Vagina (tissue), 2 donors: ENCODE results near the gene FOCAD. TPM values are rescaled to one million over a fixed set of nuclear protein-coding genes. Genes with fewer than 3 reads are reported as not detected.

Experiments used
- DNase-seq, 2 donors: peaks; one replicate each; pipeline ENCODE4 v3.0.0-alpha.2; 2017; ENCODE audit errors: extremely low spot score in 2 of 2
- H3K27ac ChIP-seq: fragments of 200-600 bp; sonication (generic); one replicate; pipeline ENCODE4 v1.5.1; 2019
- H3K27me3 ChIP-seq: fragments of 200-600 bp; sonication (generic); one replicate; pipeline ENCODE4 v1.5.1; 2019
- H3K36me3 ChIP-seq, 2 donors: fragments of 200-600 bp; sonication (generic); one replicate each; pipeline ENCODE4 v1.5.1; 2017 to 2019
- H3K4me1 ChIP-seq: fragments of 200-600 bp; sonication (generic); one replicate; pipeline ENCODE4 v1.5.1; 2019
- H3K4me3 ChIP-seq, 2 donors: fragments of 200-600 bp; sonication (generic); 1 replicate in 1 of 2; 2 replicates in 1 of 2; pipeline ENCODE4 v1.5.1; 2016 to 2019
- H3K9me3 ChIP-seq: fragments of 200-600 bp; sonication (generic); one replicate; pipeline ENCODE4 v1.5.1; 2019
- POLR2A ChIP-seq, 2 donors: fragments of 450-650 bp; IDR thresholded peaks; one replicate each; pipeline ENCODE4 v1.6.1; 2017; ENCODE audit warnings: antibody characterized with exemption in 2 of 2, mild to moderate bottlenecking in 2 of 2, moderate library complexity in 2 of 2
- POLR2AphosphoS5 ChIP-seq, 2 donors: sonication (generic); formaldehyde crosslinking; IDR thresholded peaks; one replicate each; pipeline ENCODE4 v1.9.0; 2017; ENCODE audit warnings: antibody characterized with exemption in 2 of 2, mild to moderate bottlenecking in 2 of 2, low read depth in 1 of 2; ENCODE audit not compliant: insufficient read depth in 1 of 2
- intact Hi-C: fragments of 100-400 bp; cut with DNase I; formaldehyde crosslinking; loops from one replicate; pipeline ENCODE4 v1.15.1; 2023
- total RNA-seq: library from RNA; depleted of rRNA; stranded (reverse); fragments of >200 nt; gene quantifications from one replicate; pipeline ENCODE4 v1.2.3, GENCODE V29; 2016
- TF ChIP-seq, protein P1 (sequence below), 3 experiments: fragments of 450-650 bp in 2 of 3; fragments of 200-600 bp in 1 of 3; sonication (generic) in 1 of 3; IDR thresholded peaks; one replicate each; pipeline ENCODE4 v1.5.1; 2017 to 2019; ENCODE audit warnings: antibody characterized with exemption in 3 of 3, mild to moderate bottlenecking in 2 of 3, moderate library complexity in 2 of 3

The FOCAD gene
- total RNA-seq, 1 donor from 2014 or later: 39.8 TPM

DNA sequence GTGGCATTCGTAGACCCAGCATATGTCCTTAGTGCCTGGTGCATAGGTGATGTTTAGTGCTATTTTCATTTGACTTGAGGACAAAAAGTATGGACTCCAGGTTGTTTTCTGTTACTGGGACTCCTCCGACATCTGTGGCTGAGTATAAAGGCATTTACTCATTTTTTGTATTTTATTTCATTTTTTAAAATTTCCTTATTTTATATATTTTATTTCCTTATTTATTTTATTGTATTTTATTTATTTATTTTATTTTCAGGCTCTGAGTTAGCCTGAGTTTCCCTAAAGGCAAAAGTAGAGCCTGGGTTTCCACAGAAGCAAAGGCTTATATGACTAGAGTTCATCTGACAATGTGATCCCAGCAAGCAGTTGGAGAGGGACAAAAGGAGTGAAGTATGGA, 91.6 kb downstream of the FOCAD start:
- Histone ChIP-seq H3K9me3 (no peaks in the 10 kb centered on the region), H3K27me3 (no peaks in the 10 kb centered on the region), H3K27ac (no peak overlapping the region), H3K36me3 (peaks cover 0 to 4% of the 10 kb centered on the region in 2 donors), H3K4me1 (no peaks in the 10 kb centered on the region), H3K4me3 (no peak overlapping the region)
- TF ChIP-seq POLR2AphosphoS5 (IDR thresholded peaks at IDR 0.05; ENCODE audit: insufficient read depth in 1 of 2, low read depth in 1 of 2) (no peak), POLR2A (IDR thresholded peaks at IDR 0.05) (no peak)
- TF ChIP-seq, protein P1, sequence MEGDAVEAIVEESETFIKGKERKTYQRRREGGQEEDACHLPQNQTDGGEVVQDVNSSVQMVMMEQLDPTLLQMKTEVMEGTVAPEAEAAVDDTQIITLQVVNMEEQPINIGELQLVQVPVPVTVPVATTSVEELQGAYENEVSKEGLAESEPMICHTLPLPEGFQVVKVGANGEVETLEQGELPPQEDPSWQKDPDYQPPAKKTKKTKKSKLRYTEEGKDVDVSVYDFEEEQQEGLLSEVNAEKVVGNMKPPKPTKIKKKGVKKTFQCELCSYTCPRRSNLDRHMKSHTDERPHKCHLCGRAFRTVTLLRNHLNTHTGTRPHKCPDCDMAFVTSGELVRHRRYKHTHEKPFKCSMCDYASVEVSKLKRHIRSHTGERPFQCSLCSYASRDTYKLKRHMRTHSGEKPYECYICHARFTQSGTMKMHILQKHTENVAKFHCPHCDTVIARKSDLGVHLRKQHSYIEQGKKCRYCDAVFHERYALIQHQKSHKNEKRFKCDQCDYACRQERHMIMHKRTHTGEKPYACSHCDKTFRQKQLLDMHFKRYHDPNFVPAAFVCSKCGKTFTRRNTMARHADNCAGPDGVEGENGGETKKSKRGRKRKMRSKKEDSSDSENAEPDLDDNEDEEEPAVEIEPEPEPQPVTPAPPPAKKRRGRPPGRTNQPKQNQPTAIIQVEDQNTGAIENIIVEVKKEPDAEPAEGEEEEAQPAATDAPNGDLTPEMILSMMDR (IDR thresholded peaks at IDR 0.05): no peak
- intact Hi-C loops: no loop called here
- no peak for DNase-seq

DNA sequence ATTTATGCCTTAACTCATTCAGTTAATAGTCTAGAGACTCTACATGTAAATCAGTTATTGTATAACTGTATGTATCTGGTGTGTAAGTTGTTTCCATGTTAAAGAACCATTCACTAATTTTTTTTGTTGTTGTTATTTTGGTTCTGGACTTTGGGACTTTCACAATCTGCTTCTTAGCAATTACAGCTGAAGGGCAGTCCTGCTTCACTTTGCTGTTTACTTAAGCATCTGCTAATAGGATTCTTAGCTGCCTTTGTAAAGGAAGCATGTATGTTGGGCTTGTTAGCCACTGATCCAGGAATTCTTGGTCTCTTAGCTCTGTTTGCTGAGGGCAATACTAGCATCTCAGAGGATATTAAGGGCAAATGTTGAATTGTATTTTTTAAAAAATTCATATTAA, 97.0 kb downstream of the FOCAD start:
- no peaks in the 10 kb centered on the region for H3K27me3 ChIP-seq
- peaks cover 3 to 4% of the 10 kb centered on the region in 2 donors for H3K36me3 ChIP-seq
- H3K9me3 ChIP-seq: no peaks in the 10 kb centered on the region
- no peak overlapping the region for H3K4me3 ChIP-seq
- no peak overlapping the region for H3K27ac ChIP-seq
- intact Hi-C loops: no loop called here
- DNase-seq: no peak
- H3K4me1 ChIP-seq: no peaks in the 10 kb centered on the region
- no peak for TF ChIP-seq POLR2A (IDR thresholded peaks at IDR 0.05)
- TF ChIP-seq, protein P1 (IDR thresholded peaks at IDR 0.05): no peak
- no peak for TF ChIP-seq POLR2AphosphoS5 (IDR thresholded peaks at IDR 0.05; ENCODE audit: insufficient read depth in 1 of 2, low read depth in 1 of 2)

DNA sequence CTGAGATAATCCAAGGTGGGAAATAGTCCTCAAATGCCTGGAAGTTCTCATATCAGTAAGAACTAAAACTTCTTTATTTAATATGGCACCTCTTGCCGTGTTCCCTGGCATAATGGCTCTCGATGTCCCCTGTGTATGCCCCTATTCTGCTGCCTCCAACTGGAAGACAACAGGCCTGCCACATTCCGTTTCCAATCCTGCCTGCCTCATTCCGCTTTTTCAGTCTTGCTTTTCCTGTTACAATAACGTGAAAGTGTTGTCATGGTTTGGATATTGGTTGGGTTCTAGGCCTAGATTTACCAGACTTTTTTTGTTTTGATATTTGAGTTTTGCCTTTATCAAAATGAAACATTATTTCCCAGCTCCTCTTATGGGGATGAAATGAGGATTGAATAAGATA, 98.2 kb downstream of the FOCAD start:
- H3K9me3 ChIP-seq: no peaks in the 10 kb centered on the region
- intact Hi-C loops: no loop called here
- no peak overlapping the region for H3K27ac ChIP-seq
- TF ChIP-seq POLR2AphosphoS5 (IDR thresholded peaks at IDR 0.05; ENCODE audit: insufficient read depth in 1 of 2, low read depth in 1 of 2): no peak
- TF ChIP-seq, protein P1 (IDR thresholded peaks at IDR 0.05): no peak
- no peak for TF ChIP-seq POLR2A (IDR thresholded peaks at IDR 0.05)
- no peaks in the 10 kb centered on the region for H3K4me1 ChIP-seq
- H3K36me3 ChIP-seq: peaks cover 3 to 4% of the 10 kb centered on the region in 2 donors
- no peak for DNase-seq
- no peaks in the 10 kb centered on the region for H3K27me3 ChIP-seq
- no peak overlapping the region for H3K4me3 ChIP-seq

DNA sequence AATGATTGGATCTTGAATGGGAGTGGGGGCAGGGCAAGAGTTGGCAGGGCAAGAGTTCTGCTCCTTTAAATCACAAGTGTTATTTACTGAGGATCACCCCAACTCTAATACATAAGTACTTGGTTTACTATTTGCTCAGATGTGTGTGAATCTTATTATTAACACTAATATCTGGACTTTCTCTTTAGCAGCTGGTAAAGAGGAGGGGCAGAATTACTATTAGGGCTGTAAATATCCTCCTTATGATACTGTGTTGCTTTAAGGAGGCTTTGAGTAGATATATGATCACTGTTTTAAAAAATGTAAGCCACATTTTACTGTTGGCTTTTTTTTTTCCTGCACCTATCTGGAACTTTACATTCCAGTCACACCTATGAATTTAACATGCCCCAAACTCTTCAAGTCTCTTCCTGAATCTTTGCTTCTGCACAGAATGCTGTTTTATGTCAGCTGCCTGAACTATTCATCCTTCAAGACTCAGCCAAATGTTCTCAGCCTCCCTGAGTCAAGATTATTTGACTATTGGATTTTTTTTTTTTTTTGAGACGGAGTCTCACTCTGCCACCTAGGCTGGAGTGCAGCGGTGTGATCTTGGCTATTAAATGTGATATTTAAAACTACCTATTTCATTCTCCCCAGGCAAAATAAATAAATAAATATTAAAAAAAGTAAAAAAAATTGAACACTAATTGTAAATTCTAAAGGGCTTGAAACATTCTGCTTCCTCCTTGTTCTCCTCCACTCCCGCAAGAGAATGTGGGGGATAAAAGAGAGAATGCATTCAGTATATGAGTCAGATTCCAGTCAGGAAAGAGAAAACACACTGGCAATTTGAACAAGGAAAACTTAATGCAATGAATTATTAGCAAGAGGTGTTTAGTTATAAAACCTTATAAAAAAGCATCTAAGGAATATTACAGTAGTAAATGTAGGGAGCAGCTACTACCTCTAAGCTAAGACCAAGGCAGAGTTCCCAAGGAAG, 99.3 kb downstream of the FOCAD start:
- Histone ChIP-seq H3K27ac (no peak overlapping the region), H3K27me3 (no peaks in the 10 kb centered on the region), H3K4me3 (no peak overlapping the region), H3K4me1 (no peaks in the 10 kb centered on the region), H3K36me3 (peaks cover 3 to 4% of the 10 kb centered on the region in 2 donors), H3K9me3 (no peaks in the 10 kb centered on the region)
- intact Hi-C loops: no loop called here
- no peak for TF ChIP-seq POLR2AphosphoS5 (IDR thresholded peaks at IDR 0.05; ENCODE audit: insufficient read depth in 1 of 2, low read depth in 1 of 2)
- TF ChIP-seq, protein P1 (IDR thresholded peaks at IDR 0.05): no peak
- no peak for TF ChIP-seq POLR2A (IDR thresholded peaks at IDR 0.05)
- no peak for DNase-seq

DNA sequence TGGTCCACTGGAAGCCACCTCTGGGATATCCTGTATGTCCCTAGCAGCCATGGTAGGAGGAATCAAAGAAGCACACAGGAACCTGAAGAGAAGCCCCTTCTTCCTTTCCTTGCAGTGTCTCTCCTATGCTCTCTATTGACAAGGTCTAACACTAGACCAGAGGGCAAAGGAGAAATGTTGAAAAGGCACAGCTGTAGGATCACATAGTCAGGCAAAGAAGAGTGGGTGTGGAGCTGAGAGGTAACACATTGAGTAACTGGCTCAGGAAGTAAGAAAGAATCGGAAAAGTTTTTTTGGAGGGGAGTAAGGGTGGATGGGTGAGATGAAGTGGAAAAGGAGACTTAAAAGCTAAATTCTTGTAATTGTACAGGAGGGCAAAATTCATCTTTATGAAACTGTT, 100.1 kb downstream of the FOCAD start:
- Histone ChIP-seq H3K4me3 (no peak overlapping the region), H3K36me3 (peaks cover 0 to 3% of the 10 kb centered on the region in 2 donors), H3K4me1 (no peaks in the 10 kb centered on the region), H3K27ac (no peak overlapping the region), H3K27me3 (no peaks in the 10 kb centered on the region), H3K9me3 (no peaks in the 10 kb centered on the region)
- intact Hi-C loops: no loop called here
- TF ChIP-seq, protein P1 (IDR thresholded peaks at IDR 0.05): no peak
- TF ChIP-seq POLR2AphosphoS5 (IDR thresholded peaks at IDR 0.05; ENCODE audit: insufficient read depth in 1 of 2, low read depth in 1 of 2): no peak
- TF ChIP-seq POLR2A (IDR thresholded peaks at IDR 0.05): no peak
- no peak for DNase-seq
